Astrocyte of the spinal cord (primary cell): ENCODE measurements around the gene ABCD2.
A peak's percentile ranks its signal among the peaks of the same experiment; 100 is the strongest.

Experiments used
- DNase-seq: peaks from one replicate; pipeline ENCODE4 v3.0.0; 2011; ENCODE audit warnings: low read depth, low spot score
- H3K4me3 ChIP-seq: 2 replicates; pipeline ENCODE4 v1.5.1; 2011; ENCODE audit warnings: low read depth, mild to moderate bottlenecking, low read length, moderate library complexity
- CTCF ChIP-seq: IDR thresholded peaks from 2 replicates; pipeline ENCODE4 v1.5.1; 2012; ENCODE audit warnings: low read depth, mild to moderate bottlenecking, low read length, inconsistent platforms
- in situ Hi-C: cut with HindIII; loops from 2 replicates; pipeline ENCODE4 v1.10.0; 2017; ENCODE audit warnings: low sequenced_read_pairs

Gene ABCD2

DNA sequence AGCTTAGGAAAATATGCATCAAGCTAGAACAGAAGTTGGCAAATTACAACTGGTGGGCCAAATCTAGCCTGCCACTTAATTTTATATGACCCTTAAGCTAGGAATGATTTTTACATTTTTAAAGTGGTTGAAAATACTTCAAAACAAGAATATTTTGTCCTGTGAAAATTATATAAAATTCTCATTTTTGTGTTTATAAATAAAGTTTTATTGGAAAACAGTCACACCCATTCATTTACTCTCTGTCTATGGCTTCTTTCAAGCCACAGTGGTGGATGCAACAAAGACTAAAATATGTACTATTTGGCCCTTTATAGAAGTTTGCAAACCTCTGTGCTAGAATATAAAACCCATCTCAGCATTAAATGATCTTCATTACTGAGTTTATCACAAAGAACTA is 2.1 kb upstream of the ABCD2 start:
- DNase-seq, result no peak
- H3K4me3 ChIP-seq, result no peak overlapping the region
- no peak for TF ChIP-seq CTCF
- in situ Hi-C loops, result no loop called here

DNA sequence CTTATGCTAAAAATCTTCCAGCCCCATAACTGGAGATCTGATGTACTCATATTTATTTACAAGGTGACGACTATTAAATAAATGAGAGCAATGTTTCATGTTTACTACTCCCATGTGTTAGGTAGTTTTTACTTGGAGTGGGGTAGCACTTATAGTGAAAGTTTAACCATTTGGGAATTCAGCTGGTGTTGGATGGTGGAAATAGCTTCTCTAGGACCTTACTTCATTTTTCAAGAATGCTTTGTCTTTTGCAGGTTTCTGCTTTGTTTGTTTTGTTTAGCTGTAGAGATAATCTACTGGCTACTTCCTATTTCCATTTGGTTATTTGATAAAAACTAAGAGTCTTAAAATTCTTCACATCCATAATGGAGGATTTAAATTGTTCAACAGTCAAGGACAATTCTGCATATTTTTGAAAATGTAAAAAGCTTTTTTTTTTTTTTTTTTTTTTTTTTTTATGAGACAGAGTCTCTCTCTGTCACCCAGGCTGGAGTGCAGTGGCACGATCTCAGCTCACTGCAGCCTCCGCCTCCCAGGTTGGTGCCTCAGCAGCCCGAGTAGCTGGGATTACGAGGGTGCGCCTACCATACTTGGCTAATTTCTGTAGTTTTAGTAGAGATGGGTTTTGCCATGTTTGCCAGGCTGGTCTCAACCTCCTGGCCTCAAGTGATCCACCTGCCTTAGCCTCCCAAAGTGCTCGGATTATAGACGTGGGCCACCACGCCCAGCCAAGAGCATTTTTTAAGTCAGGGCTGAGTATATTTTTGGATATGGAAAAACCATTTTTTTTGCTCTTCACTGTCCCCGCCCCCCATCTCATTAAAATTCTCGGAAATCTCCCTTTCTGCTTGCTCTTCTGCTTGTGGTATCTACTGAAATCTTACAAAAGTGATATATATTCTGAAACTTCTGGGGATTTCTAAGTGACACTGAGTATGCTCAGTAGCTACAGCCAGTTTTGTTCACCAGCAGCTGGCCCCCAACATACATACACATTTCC is 1.4 kb upstream of the ABCD2 start:
- peak overlapping the region; percentile 68 for H3K4me3 ChIP-seq
- peak; percentile 21 for DNase-seq
- TF ChIP-seq CTCF, result no peak
- in situ Hi-C loops, result no loop called here

DNA sequence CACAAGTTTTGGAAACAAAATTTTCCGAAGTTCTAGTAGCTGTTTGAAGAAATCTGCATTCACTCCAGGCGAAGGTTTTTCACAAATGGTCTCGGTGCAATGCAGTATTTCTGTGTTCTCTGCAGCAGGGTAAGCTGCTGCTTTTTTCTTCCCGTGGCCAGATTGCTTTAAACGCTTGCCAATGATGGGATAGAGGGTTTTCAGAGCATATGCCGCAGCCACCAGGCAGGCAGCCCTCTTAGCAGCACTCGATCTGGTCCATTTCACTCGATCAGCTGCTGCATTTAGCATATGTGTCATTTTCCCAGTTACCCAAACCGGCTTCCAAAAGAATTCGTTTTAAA is 315 bp downstream of the ABCD2 start:
- no peak for DNase-seq
- in situ Hi-C loops, result no loop called here

GRCh38 chr12:39618701-39619100 is 902 bp downstream of the ABCD2 start:
- no peak for TF ChIP-seq CTCF
- H3K4me3 ChIP-seq, result no peak overlapping the region
- in situ Hi-C loops, result no loop called here
- DNase-seq, result no peak

More for the DNA sequence above, 315 bp downstream of the ABCD2 start:
- H3K4me3 ChIP-seq, result peak overlapping the region; percentile 68
- no peak for TF ChIP-seq CTCF

GRCh38 chr12:39617887-39618286 is 1.7 kb downstream of the ABCD2 start:
- H3K4me3 ChIP-seq, result no peak overlapping the region
- TF ChIP-seq CTCF, result no peak
- in situ Hi-C loops, result no loop called here
- DNase-seq, result no peak

GRCh38 chr12:39616666-39617065 is 2.9 kb downstream of the ABCD2 start:
- H3K4me3 ChIP-seq, result no peak overlapping the region
- in situ Hi-C loops, result no loop called here
- TF ChIP-seq CTCF, result no peak
- no peak for DNase-seq
